Psoas muscle (tissue), 8 donors: ENCODE results near the gene NBPF6. TPM values are rescaled to one million over a fixed set of nuclear protein-coding genes. Genes with fewer than 3 reads are reported as not detected.
"Not testable (repeated sequence)": the region's sequence is repeated elsewhere in the genome, so short reads cannot be mapped to it uniquely, and the experiment has no call there.

Experiments used
- ATAC-seq, 4 donors: fragments of 200-7000 bp; cut with Tn5 transposase; one replicate each; pipeline ENCODE4 v1.9.1; 2020; ENCODE audit warnings: moderate library complexity in 3 of 4, mild to moderate bottlenecking in 2 of 4
- DNase-seq, 2 donors: peaks; one replicate each; pipeline ENCODE4 v3.0.0-alpha.2; 2020
- H3K27ac ChIP-seq: fragments of 200-600 bp; one replicate; pipeline ENCODE4 v1.8.0; 2022
- H3K27me3 ChIP-seq, 3 donors: fragments of 200-600 bp in 1 of 3; one replicate each; pipeline versions ENCODE4 v1.6.1 to v1.8.0; 2013 to 2022; ENCODE audit warnings: low read length in 2 of 3, mild to moderate bottlenecking in 2 of 3, moderate library complexity in 1 of 3; ENCODE audit not compliant: insufficient read depth in 3 of 3
- H3K36me3 ChIP-seq, 2 donors: fragments of 200-600 bp in 1 of 2; one replicate each; pipeline versions ENCODE4 v1.6.1 to v1.8.0; 2013 to 2022; ENCODE audit warnings: low read depth in 1 of 2, mild to moderate bottlenecking in 1 of 2, moderate library complexity in 1 of 2; ENCODE audit not compliant: insufficient read depth in 1 of 2
- H3K4me1 ChIP-seq: fragments of 200-600 bp; one replicate; pipeline ENCODE4 v1.8.0; 2022
- H3K4me3 ChIP-seq: fragments of 200-600 bp; one replicate; pipeline ENCODE4 v1.8.0; 2022; ENCODE audit warnings: mild to moderate bottlenecking
- H3K9me3 ChIP-seq: fragments of 200-600 bp; one replicate; pipeline ENCODE4 v1.8.0; 2022
- CTCF ChIP-seq: fragments of 200-600 bp; IDR thresholded peaks from one replicate; pipeline ENCODE4 v1.8.0; 2022; ENCODE audit warnings: antibody characterized with exemption
- WGBS, 3 donors: extraction: QIAGEN DNeasy Blood & Tissue Kit; methylation state at CpG; one replicate each; pipeline versions ENCODE4 v1.1.6 to v1.1.7; 2013; 5-methylcytosine and 5-hydroxymethylcytosine counted together
- intact Hi-C, 2 donors: fragments of 100-400 bp; cut with DNase I; formaldehyde crosslinking; loops; one replicate each; pipeline versions ENCODE4 v1.11.0 to v1.14.2; 2022
- polyA plus RNA-seq, 3 donors: library from polyadenylated mRNA; stranded (reverse); fragments of 200-250 nt; gene quantifications; one replicate each; pipeline ENCODE4 v1.2.3, GENCODE V29; 2013
- total RNA-seq, 4 donors: library from RNA; stranded (reverse); fragmentation: NEBNext Ultra II Directional in 2 of 4; extraction: Animal tissue kit (Norgen Biotek cat#: 25700) in 2 of 4; gene quantifications; one replicate each; pipeline versions ENCODE4 v1.2.1 to v1.2.4, GENCODE V29; 2021 to 2023
- donor health status: healthy with polysubstance abuse.
- donor health status: DM: no; HTN: no; CAD: no; lungs with moderate emphysema.
- donor health status: Bipolar disorder and iron deficiency.
- donor health status: healthy.
- donor health status: DM: yes; HTN: yes; CAD: no.
- donor health status: DM: no; HTN: no; CAD: no.
- donor health status: DM: no; HTN: no; CAD: no.
- donor health status: DM: yes; HTN: yes; CAD: no.

NBPF6 gene
- total and polyA plus RNA-seq, 7 donors, result not detected

GRCh38 chr1:108463962-108464361, 13.8 kb downstream of the NBPF6 start:
- intact Hi-C loops, H3K4me1 ChIP-seq, DNase-seq, ATAC-seq, H3K27ac ChIP-seq, H3K36me3 ChIP-seq, H3K27me3 ChIP-seq, H3K9me3 ChIP-seq, H3K4me3 ChIP-seq: not testable (repeated sequence)
- WGBS, 3 donors, result no CpG with 5 or more reads among the region's 3 CpGs

- H3K27ac ChIP-seq, H3K27me3 ChIP-seq, H3K4me1 ChIP-seq, ATAC-seq, H3K36me3 ChIP-seq, H3K4me3 ChIP-seq, intact Hi-C loops, DNase-seq, H3K9me3 ChIP-seq: not testable (repeated sequence)
- WGBS, 3 donors, result no CpG with 5 or more reads among the region's 8 CpGs
These were observed 16.0 kb downstream of the NBPF6 start for GRCh38 chr1:108466166-108466565.

- H3K4me3 ChIP-seq, intact Hi-C loops: not testable (repeated sequence)
These were observed 17.0 kb downstream of the NBPF6 start for GRCh38 chr1:108467155-108467554.

GRCh38 chr1:108470750-108471149, 20.6 kb downstream of the NBPF6 start:
- H3K27me3 ChIP-seq, DNase-seq, H3K27ac ChIP-seq, H3K36me3 ChIP-seq, intact Hi-C loops, H3K4me1 ChIP-seq, ATAC-seq, H3K9me3 ChIP-seq, H3K4me3 ChIP-seq: not testable (repeated sequence)
- 50 to 55% (median 52%) methylated on average over 4 of the region's 4 CpGs for WGBS, 3 donors

More at GRCh38 chr1:108467155-108467554, 17.0 kb downstream of the NBPF6 start:
- not testable (repeated sequence) for H3K9me3 ChIP-seq, ATAC-seq, H3K27ac ChIP-seq, DNase-seq, H3K36me3 ChIP-seq, H3K27me3 ChIP-seq, H3K4me1 ChIP-seq
- 78 to 95% (median 82%) methylated on average over 3 of the region's 5 CpGs for WGBS, 3 donors

- H3K4me3 ChIP-seq, intact Hi-C loops, H3K27ac ChIP-seq, DNase-seq, H3K4me1 ChIP-seq, H3K27me3 ChIP-seq, H3K36me3 ChIP-seq, H3K9me3 ChIP-seq, ATAC-seq: not testable (repeated sequence)
- 72 to 85% (median 81%) methylated on average over 5 to 6 of the region's 6 CpGs for WGBS, 3 donors
These were observed 24.4 kb downstream of the NBPF6 start for GRCh38 chr1:108474516-108474915.

GRCh38 chr1:108478429-108479015, 28.4 kb downstream of the NBPF6 start:
- Histone ChIP-seq H3K27me3 (no peaks in the 10 kb centered on the region), H3K4me3 (no peak overlapping the region), H3K9me3 (no peaks in the 10 kb centered on the region), H3K27ac (no peak overlapping the region), H3K4me1 (no peaks in the 10 kb centered on the region), H3K36me3 (no peaks in the 10 kb centered on the region)
- ATAC-seq, result no peak
- no peak for DNase-seq
- intact Hi-C loops, result no loop called here
- no peak for TF ChIP-seq CTCF
- WGBS, 3 donors, result 92 to 97% (median 94%) methylated on average over 2 of the region's 2 CpGs

GRCh38 chr1:108482708-108483107, 32.6 kb downstream of the NBPF6 start:
- no peak for DNase-seq
- no peaks in the 10 kb centered on the region for H3K36me3 ChIP-seq
- no peak for ATAC-seq
- no peak for TF ChIP-seq CTCF
- no peaks in the 10 kb centered on the region for H3K4me1 ChIP-seq
- H3K27me3 ChIP-seq, result no peaks in the 10 kb centered on the region
- H3K4me3 ChIP-seq, result no peak overlapping the region
- 52 to 53% (median 52%) methylated on average over 1 of the region's 1 CpG for WGBS, 3 donors
- H3K27ac ChIP-seq, result no peak overlapping the region
- intact Hi-C loops, result no loop called here
- no peaks in the 10 kb centered on the region for H3K9me3 ChIP-seq

GRCh38 chr1:108485990-108486389, 35.8 kb downstream of the NBPF6 start:
- DNase-seq, ATAC-seq, H3K9me3 ChIP-seq, H3K27me3 ChIP-seq, intact Hi-C loops, H3K27ac ChIP-seq, H3K4me1 ChIP-seq, H3K4me3 ChIP-seq, H3K36me3 ChIP-seq: not testable (repeated sequence)
- 75 to 85% (median 80%) methylated on average over 5 of the region's 5 CpGs for WGBS, 3 donors

GRCh38 chr1:108486707-108487106, 36.6 kb downstream of the NBPF6 start:
- H3K9me3 ChIP-seq, DNase-seq, H3K27ac ChIP-seq, H3K4me3 ChIP-seq, H3K36me3 ChIP-seq, intact Hi-C loops, H3K27me3 ChIP-seq, ATAC-seq, H3K4me1 ChIP-seq: not testable (repeated sequence)
- WGBS, 3 donors, result 94 to 96% (median 95%) methylated on average over 11 of the region's 11 CpGs

- 93 to 100% (median 95%) methylated on average over 1 of the region's 1 CpG for WGBS, 3 donors
- H3K4me3 ChIP-seq, H3K36me3 ChIP-seq, ATAC-seq, H3K27ac ChIP-seq, intact Hi-C loops, H3K4me1 ChIP-seq, H3K27me3 ChIP-seq, DNase-seq, H3K9me3 ChIP-seq: not testable (repeated sequence)
These were observed 44.9 kb downstream of the NBPF6 start for GRCh38 chr1:108495008-108495407.
